GM19324 (cell line): ENCODE data around the gene GLS.
"Not testable (repeated sequence)": the region's sequence is repeated elsewhere in the genome, so short reads cannot be mapped to it uniquely, and the experiment has no call there.

Experiments
- ATAC-seq: cut with Tn5 transposase; IDR thresholded peaks from one replicate; pipeline ENCODE4 v1.9.1; 2021; ENCODE audit warnings: mild to moderate bottlenecking, moderate library complexity; ENCODE audit not compliant: unreplicated experiment, low FRiP score

The GLS gene

GRCh38 chr2:190882411-190882766 is 1.8 kb downstream of the GLS start:
- no peak for ATAC-seq

DNA sequence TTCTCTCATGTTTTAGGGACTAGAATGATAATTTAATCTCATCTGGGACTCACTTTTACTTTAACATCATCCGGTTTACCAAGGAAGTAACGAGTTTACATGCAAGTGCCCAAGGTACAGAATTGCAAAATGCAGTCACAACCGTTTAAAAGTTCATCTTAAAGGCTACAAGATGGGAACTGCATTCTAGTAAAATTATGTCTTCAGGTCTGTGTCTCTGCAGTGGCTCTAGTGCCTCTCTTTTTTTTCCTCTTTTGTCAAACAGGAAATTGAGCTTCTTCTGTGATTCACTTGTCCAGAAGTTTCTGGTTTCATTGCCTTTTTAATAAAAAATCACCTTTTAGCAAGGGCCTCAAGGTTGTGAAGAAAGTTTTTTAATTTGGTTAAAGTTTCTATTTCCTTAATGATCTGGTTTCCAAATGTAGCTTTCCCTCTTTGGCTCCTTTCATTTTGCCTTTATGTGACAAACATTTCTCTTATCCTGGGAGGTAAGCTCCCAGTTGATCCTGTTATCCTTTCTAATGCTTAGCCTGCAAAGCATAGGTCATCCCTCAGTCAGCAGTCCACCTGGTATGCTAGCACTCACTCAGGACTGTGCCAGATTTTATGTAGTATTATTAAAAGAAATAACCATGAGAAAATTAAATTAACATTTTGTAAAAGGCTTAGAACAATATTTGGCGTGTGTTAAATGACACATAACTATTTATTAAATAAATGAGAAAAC is 2.4 kb downstream of the GLS start:
- ATAC-seq, result no peak

DNA sequence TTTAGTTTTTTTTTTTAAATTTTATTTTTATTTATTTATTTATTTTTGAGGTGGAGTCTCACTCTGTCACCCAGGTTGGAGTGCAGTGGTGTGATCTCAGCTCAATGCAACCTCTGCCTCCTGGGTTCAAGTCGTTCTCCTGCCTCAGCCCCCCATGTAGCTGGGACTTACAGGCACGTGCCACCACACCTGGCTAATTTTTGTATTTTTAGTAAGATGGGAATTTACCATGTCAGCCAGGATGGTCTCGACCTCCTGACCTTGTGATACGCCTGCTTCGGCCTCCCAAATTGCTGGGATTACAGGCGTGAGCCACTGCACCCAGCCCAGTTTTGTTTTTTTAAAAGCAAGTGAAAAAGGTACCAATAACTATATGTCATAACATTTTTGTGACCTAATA is 5.2 kb downstream of the GLS start:
- not testable (repeated sequence) for ATAC-seq

DNA sequence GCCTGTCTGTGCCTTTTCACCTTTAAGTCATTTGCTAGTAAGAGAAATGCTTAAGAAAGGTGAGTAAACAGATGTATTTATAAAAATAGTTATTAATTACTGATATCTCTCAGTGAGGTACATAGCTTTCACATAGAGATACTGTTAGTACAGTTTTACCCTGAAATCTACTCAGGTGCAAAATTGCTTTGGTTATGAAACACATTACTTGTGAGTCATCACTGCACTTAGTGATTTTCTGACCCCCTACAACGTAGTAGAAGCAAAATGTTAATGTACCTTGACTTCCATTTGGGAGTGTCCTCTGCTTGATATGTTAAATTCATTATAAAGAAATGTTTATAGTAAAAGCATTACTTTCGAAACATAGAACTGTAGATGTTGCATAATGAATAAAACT is 6.5 kb downstream of the GLS start:
- no peak for ATAC-seq

DNA sequence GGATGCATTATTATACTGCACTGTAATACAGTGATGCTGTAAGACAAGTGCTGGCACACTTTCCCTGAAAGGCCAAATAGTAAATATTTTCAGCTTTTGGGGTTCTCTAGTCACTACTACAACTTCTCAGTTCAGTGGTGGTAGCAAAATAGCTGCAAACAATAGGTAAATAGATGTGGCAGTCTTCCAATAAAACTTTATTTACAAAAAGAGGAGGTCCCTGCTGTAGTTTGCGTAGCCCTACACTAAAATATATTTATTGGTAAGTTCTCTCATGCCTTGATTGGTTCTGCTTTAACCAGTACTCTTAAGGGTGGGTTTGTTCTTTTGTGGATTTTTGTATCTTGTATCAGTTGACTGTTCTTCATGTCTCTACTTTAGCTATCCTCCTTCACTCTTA is 7.8 kb downstream of the GLS start:
- ATAC-seq, result no peak

- ATAC-seq, result no peak
Observed at GRCh38 chr2:190889175-190889943, 8.7 kb downstream of the GLS start.

- no peak for ATAC-seq
Observed at GRCh38 chr2:190891372-190891771, 10.8 kb downstream of the GLS start.

- ATAC-seq, result no peak
Observed at GRCh38 chr2:190891889-190892288, 11.3 kb downstream of the GLS start.

DNA sequence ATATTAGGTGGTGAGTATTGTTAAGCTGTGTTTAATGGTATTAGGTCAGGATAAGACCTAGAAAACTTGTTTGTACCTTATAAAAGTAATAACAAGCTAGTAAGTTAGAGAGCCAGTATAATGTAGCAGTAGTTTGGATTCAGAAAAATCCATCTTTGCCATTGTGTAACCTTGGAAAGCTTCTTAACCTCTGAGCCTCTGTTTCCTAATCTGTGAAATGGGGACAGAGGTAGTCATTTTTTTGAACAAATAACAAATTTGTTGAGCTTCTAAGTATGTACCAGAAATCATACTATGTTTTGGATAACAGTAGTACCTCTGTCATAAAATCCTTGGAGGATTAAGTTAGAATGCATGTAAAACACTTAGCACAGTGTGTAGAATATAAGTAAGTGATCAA is 12.5 kb downstream of the GLS start:
- ATAC-seq, result no peak

DNA sequence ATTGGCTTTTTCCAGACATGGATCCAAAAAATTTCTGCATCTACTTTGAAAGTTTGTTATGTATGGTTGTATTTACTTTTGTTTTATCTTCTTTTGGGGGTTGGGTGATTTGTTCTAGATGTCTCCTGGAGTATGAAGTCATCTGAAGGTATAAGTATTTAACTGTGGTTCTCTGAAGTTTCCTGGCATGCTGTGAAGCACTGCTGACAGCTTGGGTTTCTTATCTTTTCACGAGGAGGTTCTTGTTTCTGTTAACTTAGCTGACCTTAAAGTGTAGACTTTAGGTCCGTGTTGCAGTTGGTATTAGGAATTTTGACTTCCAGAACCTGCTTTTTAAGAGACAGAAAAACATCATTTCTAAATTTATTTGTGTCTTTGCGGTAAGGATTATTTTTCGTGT is 15.9 kb downstream of the GLS start:
- ATAC-seq, result no peak

DNA sequence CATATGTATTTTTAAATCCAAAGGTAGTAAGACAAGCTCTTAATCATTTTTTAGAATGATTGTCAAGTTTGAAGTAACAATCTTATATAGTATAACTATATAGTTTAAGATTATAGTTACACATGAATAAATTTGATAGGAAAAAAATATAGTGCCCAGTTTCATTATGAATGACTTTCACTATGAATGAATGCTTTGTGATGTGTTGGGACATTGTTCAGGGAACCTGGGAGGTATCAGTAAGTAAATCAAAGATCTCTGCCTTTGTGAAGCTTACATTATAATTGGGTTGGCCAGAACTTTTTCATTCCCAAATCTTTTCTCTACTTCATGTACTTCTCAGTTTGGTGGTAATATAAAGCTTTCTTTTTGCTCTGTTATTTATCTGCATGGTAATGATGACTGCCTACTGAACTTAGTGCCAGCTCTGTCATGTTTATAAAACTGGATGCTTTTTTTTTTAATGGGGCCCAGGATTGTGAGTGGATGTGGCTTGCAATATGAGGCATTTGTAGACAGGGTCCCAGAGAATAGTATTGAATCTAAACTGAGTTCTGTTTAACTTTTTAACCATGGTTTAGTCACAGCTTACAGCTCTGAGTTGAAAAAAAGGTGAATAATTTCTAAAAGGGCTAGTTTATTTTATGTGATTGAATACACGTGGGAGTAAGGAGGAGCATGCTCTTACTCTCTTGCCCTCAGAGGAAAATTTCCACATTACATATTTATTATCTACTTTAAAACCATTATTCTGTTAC is 23.3 kb downstream of the GLS start:
- ATAC-seq, result no peak

DNA sequence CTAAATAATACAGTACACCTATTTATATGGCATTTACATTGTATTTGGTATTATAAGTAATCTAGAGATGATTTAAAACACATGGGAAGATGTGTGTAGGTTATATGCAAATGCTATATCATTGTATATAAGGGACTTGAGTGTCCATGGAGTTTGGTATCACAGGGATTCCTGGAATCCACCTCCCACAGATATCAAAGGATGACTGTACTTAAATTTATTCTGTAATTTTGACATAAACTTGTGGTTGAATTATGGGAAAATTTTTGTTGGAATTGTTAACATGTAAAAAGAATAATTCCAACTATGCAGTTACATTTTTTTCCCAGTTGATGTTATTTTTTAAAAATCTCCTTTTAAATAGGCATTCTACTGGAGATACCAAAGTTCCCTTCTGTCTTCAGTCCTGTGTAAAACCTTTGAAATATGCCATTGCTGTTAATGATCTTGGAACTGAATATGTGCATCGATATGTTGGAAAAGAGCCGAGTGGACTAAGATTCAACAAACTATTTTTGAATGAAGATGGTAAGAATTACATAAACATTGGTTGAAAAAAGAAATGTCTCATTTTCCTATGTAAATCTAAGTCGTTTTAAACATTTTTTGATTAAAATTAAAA is 24.1 kb downstream of the GLS start:
- no peak for ATAC-seq

- ATAC-seq, result no peak
Observed at GRCh38 chr2:190908532-190908931, 27.9 kb downstream of the GLS start.

DNA sequence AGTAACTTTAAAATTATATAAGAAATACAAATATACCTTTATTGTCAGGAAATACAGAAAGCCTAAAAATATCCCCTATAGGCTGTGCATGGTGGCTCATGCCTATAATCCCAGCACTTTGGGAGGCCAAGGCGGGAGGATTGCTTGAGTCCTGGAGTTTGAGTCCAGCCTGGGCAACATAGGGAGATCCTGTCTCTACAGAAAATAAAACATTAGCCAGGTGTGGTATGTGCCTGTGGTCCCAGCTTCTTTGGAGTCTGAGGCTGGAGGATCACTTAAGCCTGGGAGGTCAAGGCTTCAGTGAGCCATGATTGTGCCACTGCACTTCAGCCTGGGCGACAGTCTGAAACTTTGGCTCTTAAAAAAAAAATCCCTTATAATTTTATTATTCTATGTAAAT is 29.1 kb downstream of the GLS start:
- no peak for ATAC-seq

DNA sequence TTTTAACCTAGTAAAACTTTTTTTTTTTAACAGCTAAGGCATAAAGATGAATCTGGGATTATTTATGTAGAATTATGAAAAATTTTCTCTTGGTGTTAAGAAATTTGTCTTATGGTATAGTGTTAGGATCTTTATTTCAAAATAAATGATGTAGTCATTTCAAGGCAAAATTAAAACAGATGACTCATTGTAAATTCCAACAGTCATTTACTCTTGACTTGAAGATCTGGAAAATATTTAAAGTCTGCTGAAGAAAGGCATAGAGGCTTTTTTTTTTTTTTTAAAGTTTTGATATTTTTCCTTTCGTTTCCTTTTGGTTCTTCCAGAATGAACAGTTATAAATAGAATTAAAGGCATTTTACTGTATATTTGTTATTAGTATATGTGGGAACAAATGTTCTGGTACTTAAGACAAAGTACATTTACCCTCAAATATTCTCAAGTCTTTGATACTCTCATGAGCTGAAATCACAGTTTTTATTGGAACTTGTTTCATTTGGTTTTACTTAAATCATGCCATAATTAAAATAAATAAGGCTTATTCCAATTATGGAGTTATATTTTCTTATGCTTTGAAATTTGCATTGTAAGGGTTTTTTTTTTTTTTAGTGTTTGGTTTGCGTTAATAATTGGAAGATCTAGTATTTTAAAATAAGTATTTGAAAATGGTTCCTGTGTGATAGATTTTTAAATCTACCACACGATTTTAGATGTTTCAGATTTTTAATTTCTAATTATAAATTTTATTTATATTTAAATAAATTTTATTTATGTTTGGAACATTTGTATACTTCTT is 29.9 kb downstream of the GLS start:
- no peak for ATAC-seq

- peak; percentile 63 for ATAC-seq
Observed at GRCh38 chr2:190911813-190912212, 31.2 kb downstream of the GLS start.

DNA sequence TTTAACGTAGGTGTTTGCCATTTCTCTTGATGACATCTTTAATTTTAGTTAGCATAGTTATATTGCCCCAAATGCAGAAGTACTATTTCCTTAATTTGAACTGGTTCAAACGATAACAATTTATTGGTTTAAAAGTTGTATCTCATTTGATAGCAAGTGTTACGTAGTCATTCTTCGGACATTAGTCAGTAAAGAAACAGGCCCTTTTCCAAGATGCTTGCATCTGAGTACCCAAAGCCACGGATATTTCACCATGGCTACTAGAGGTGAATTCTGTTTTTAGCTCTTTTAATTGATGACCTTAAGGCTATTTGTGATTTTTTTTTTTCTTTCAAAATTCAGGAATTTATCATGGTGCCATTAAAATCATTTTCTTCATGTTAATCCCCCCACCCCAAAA is 32.1 kb downstream of the GLS start:
- no peak for ATAC-seq

DNA sequence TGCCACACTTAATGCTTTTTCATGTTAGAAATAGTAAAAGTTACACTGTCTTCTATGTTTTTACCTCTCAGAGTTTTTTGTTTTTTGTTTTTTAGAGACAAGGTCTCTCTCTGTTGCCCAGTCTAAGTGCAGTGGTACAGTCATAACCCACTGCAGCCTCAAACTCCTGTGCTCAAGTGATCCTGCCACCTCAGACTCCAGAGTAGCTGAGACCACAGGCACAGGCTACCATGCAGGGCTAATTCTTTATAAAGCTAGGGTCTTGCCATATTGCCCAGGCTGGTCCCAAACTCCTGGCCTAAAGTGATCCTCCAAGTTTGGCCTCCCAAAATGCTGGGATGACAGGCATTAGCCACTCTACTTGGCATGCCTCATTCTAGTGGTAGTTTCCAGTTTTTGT is 33.1 kb downstream of the GLS start:
- no peak for ATAC-seq

GRCh38 chr2:190916829-190917228 is 36.2 kb downstream of the GLS start:
- ATAC-seq, result no peak

DNA sequence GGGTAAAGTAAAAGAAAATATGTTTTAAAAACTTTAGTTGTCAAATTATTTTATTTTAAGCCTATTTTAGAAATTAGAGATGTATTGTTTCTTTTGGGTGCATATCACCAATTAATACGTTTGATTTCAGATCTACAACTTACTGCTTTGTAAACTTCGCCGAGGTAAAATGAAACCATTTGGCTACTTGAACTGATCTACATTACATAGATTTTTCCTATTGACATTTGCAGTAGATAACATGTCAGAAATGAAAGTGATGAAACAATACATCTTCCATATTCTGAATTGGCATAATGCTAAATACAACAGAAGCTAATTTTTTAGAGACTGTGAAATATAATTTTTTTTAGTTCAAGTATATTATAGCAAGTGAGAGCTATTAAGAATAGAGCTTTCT is 39.5 kb downstream of the GLS start:
- ATAC-seq, result no peak
